Activated CD4-positive, alpha-beta T cell treated with anti-CD3 and anti-CD28 coated beads, Interleukin-2, amount 50 U/mL, for 48 hours (primary cell): Measurements from ENCODE around the gene USP20.
"Not testable (repeated sequence)": the region's sequence is repeated elsewhere in the genome, so short reads cannot be mapped to it uniquely, and the experiment has no call there.

Source experiments
- DNase-seq, 2 experiments: peaks; one replicate each; pipeline ENCODE4 v3.0.0-alpha.2; 2020

Gene USP20

GRCh38 chr9:129835128-129835859, at the start of gene USP20, which contains the start of gene C9orf78:
Gene USP20 (plus strand): TSS chr9:129835458. CDS start chr9:129852556, 17,098 bp downstream.
Gene C9orf78 (minus strand): TSS chr9:129835275. CDS start chr9:129835221, 54 bp downstream.
- peak; percentile 96 to 97 for DNase-seq

GRCh38 chr9:129785866-129786265, 49.4 kb upstream of the USP20 start:
- DNase-seq = no peak

GRCh38 chr9:129786481-129786880, 48.8 kb upstream of the USP20 start:
- DNase-seq = no peak

GRCh38 chr9:129794549-129794948, 40.7 kb upstream of the USP20 start:
- DNase-seq = no peak

GRCh38 chr9:129796029-129796428, 39.2 kb upstream of the USP20 start:
- DNase-seq = not testable (repeated sequence)

- DNase-seq = no peak
These were observed 36.3 kb upstream of the USP20 start for GRCh38 chr9:129798973-129799372.

GRCh38 chr9:129801504-129801903, 33.8 kb upstream of the USP20 start:
- no peak for DNase-seq

GRCh38 chr9:129802833-129803675, 32.2 kb upstream of the USP20 start, which contains the start of gene TOR1B:
Gene TOR1B (plus strand): TSS chr9:129803184. CDS start chr9:129803213, 29 bp downstream.
- peak; percentile 93 to 94 for DNase-seq

- no peak for DNase-seq
These were observed 31.6 kb upstream of the USP20 start for GRCh38 chr9:129803676-129804060.

- DNase-seq = no peak
These were observed 29.2 kb upstream of the USP20 start for GRCh38 chr9:129806061-129806460.

- DNase-seq = no peak
These were observed 25.9 kb upstream of the USP20 start for GRCh38 chr9:129809346-129809745.

GRCh38 chr9:129810116-129810515, 25.1 kb upstream of the USP20 start:
- DNase-seq = no peak

- DNase-seq = no peak
These were observed 24.5 kb upstream of the USP20 start for GRCh38 chr9:129810788-129811187.

- peak in 1 of 2 experiments; percentile 10 for DNase-seq
These were observed 23.3 kb upstream of the USP20 start for GRCh38 chr9:129811967-129812363.

GRCh38 chr9:129812385-129812784, 22.9 kb upstream of the USP20 start:
- DNase-seq = no peak

GRCh38 chr9:129813661-129814060, 21.6 kb upstream of the USP20 start:
- DNase-seq = no peak

- no peak for DNase-seq
These were observed 20.6 kb upstream of the USP20 start for GRCh38 chr9:129814432-129815223.

- DNase-seq = no peak
These were observed 20.0 kb upstream of the USP20 start for GRCh38 chr9:129815278-129815677.

GRCh38 chr9:129816501-129817435, 18.5 kb upstream of the USP20 start:
- DNase-seq = no peak

- DNase-seq = peak; percentile 24 to 37
These were observed 12.2 kb upstream of the USP20 start for GRCh38 chr9:129822898-129823541.

- DNase-seq = no peak
These were observed 11.7 kb upstream of the USP20 start for GRCh38 chr9:129823542-129823934.
